ENCODE results near the gene VWF.
"Not testable (repeated sequence)": the region's sequence is repeated elsewhere in the genome, so short reads cannot be mapped to it uniquely, and the experiment has no call there.

VWF gene

DNA sequence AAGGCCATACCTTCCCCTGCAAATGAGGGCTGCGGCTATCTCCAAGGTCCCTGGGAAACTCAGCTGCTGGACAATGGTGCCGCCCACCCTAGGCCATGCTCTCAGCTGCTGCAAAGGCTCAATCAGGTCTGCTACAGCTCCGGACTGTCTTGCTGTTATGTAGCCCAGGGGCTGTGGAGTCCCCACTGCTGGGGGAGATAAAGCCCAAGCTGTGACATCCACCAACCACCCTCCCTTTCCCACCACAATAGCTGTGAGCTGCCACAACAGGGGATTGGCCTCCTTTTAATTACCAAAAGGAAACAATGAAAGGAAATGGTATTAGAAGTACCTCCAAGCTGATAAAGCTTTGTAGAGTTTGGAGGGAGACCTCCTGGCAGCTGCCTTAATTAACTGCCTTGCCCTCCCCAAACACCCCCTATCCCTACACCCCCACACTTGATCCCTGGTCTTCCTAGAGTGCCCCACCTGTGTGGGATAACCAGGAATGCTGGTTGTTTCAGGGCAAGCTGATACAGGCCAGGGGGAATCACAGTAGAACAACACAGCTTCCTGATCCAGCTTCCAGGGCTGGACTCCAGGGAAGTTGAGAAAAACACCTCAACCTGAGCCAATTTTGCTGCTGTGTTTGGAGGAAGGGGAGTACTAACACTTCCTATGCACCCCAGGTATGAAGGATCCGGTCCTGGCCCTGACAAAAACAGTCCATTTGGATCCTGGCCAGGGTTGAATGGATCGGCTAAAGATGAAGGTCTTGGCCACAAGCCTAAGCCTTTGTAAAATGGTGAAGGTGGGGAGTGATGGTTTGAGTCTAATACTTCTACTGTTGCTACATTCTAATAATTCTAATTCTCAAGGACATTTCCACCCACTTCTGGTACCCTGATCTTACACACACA is at the start of gene VWF:
VWF (minus strand) TSS at position 260 of the 899 bp plus-strand sequence. CDS start 1,474 bp downstream, outside the sequence.
- DNase-seq, result no peak

DNA sequence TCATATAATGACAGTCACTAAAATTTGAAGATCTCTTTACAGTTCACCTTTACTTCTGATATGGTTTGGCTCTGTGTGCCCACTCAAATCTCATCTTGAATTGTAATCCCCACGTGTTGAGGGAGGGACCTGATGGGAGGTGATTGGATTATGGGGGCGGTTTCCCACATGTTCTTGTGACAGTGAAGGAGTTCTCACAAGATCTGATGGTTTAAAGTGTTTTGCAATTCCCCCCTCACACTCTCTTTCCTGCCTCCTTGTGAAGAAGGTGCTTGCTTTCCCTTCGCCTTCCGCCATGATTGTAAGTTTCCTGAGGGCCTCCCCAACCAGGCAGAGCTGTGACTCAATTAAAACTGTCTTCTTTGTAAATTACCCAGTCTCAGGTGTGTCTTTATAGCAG is 48.4 kb upstream of the VWF start:
- DNase-seq, result no peak

DNA sequence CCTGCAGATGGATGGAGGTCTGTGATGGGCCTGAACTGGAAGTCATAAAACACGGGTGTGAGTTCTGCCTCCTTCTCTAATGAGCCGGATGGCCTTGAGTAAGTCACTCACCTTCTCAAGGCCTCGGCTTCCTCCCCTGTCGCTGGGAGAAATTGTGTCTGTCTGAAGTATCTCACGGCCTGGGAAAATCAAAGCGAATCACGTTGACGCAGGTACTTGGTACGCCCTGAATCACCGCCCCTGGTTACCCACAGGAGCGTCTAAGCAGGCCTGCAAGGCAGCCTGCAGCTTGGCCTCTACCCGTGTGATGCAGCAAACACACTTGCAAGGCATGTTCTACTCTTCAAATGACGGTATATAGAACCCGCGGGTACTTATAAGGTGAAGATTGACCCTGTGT is 47.6 kb upstream of the VWF start:
- no peak for DNase-seq

DNA sequence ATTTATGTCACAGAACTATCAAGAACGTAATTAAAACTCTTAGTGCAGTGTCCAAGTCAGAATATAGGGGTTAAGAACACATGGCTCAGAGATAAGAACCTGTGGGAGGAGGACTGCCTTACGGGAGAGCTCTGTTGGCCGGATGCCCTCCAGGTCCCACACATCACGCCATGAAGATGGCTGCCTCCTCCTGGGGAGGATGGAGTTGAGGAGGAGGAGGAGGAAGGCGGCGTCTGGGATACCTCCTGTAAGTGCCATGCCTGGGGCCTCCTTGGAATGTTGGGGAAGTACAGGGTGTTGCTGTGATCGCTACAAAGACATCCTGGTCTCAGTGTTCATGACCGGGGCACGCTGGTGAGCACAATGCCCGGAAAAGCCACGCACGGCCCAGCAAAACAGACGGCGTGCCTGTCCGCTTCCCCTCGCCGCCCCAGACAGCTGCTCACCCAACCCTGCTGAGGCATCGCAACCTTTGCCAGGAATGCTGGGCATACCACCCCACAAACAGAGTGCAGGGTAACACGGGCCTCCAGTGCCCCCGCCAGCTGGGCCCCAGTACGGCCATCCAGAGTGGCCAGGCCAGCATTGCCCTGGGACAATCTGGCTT is 47.0 kb upstream of the VWF start:
- DNase-seq, result peak; percentile 55

DNA sequence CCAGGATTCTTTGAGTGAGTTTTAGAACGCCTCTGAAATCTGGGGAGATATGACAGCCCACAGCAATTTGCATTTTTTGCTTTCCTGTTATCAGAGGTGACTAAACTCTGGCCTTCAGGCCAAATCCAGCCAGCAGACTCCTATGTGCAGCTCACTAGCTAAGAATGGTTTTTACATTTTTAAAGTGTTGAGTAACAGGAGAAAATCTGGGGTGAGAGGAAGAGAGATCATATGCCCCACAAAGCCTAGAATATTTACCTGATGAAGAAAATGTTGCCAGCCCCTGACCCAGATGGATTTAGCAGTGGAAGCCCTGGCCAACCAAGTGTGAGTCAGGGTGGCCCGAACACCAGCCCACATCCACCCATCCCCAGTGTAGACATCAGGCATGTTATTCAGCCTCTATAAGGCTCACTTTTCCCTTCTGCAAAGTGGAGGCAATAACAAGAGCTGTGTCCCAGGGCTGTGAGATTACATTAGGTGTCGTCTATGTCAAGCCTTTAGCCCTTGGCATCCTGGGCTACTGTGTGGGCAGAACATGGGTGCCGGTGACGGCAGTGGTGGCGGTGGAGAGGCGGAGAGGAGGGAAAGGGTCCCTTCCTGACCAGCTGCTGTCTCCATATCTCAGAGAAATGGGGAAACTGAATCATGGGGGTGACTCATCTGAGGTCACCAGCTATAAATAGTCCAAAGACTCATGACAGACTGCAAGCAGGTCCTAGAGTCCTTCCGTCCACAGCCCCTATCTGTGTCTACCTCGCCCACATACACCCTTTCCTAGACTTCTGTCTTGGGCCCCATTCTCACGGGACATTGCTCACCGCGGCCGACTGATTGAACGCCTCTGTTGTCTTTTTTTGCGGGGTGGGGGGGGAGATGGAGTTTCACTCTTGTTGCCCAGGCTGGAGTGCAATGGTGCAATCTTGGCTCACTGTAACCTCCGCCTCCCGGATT is 43.1 kb upstream of the VWF start:
- peak; percentile 67 for DNase-seq

GRCh38 chr12:6166808-6167207 is 42.3 kb upstream of the VWF start:
- DNase-seq, result no peak

DNA sequence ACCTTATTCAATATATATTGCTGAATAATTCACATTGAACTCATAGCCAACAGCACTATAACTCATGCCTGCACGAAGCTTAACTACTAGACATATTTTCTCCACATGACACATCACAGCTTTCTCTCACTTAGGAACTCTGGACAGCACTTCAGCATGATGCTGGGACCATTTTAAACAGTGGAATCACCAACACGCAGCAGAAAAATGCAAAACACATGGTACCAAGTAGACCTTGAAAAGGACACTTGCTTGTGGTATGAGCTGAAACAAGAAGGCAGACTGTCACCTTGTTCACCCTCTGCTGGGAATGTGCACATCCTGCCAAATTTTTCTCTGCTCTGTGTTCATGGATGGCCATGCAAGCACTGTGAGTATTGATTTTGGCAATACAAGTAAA is 40.9 kb upstream of the VWF start:
- no peak for DNase-seq

- DNase-seq, result no peak
Measured at GRCh38 chr12:6163416-6164060, 39.1 kb upstream of the VWF start.

DNA sequence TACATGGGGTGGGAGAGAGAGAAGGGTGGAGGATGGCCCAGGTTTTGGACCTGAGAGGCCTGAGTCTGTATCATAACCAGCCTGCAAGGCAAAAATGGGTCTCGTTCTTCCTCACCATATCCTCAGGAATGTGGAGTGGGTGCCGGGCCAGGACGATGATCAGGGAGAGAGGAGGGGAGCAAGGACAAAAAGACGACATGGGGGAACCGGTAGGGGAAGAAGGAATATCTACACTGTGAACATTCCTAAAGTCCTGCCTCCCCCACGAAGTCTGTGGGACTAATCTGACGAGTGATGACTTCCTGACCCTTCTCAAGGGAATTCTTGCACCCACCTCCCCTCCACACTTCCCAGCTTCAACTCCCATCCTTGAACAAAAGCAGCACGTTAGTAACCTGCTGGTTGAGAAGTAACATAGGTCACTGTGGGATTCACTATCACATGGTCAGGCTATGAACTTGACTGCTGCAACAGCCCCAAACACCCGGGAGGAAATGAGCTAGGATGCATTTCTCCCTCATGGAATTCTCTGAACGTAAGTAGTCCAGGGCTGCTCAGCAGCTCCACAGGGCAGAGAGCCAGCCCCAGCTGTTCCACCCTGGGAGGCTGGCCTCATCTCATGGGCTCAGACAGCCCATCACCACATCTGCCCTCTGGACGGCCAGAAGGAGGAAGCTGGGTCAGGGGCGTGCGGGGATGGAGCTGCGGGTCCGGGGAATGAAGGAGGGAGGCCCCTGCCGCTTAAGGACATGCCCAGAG is 36.8 kb upstream of the VWF start:
- peak; percentile 40 for DNase-seq

DNA sequence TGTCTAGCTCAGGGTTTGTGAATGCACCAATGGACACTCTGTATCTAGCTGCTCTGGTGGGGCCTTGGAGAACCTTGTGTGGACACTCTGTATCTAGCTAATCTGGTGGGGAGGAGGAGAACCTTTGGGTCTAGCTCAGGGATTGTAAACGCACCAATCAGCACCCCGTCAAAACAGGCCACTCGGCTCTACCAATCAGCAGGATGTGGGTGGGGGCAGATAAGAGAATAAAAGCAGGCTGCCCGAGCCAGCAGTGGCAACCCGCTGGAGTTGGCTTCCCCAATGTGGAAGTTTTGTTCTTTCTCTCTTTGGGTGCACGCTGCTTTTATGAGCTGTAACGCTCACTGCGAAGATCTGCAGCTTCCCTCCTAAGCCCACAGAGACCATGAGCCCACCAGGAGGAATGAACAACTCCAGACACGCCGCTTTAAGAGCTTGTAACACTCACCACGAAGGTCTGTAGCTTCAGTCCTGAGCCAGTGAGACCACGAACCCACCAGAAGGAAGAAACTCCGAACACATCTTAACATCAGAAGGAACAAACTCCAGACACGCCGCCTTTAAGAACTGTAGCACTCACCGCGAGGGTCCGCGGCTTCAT is 35.7 kb upstream of the VWF start:
- DNase-seq, result not testable (repeated sequence)

GRCh38 chr12:6159166-6160011 is 34.9 kb upstream of the VWF start:
- not testable (repeated sequence) for DNase-seq

DNA sequence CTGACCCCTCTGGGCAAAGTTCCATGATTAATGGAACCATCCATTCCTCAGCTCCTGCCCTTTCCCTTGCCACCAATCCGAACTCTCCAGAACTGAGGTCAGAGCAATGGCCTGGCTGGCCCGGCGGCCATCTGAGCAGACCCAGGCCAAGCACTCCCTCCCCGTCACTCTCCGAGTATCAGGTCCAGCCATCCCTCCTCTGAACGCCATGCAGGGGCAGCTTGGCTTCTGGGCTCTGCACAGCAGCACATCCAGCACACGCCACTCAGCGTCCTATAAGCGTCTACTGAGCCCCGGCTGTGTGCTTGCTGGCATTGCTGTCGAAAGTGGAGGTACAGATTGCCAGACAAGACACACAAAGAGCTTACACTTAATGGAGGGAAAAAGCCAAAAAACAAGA is 34.3 kb upstream of the VWF start:
- DNase-seq, result no peak

DNA sequence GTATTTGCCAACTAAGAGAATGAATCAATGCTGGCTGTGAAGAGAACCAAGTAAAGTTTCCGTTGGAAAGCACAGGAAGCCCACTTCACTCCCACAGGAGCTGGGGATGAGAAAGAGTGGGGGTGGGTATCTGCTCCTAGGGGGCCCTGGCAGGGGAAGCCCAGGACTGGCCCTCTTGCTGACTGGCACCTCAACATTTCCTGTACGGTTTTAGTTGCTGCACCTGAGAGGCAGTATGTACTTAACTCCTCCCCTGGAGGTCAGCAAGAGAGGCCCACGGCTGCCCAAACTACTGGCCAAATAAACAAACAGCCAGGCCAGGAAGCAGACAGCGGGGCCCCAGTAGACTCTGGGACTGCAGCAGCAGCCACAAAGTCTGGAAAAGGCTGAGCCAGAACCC is 33.8 kb upstream of the VWF start:
- no peak for DNase-seq

GRCh38 chr12:6157482-6157881 is 33.0 kb upstream of the VWF start:
- no peak for DNase-seq

DNA sequence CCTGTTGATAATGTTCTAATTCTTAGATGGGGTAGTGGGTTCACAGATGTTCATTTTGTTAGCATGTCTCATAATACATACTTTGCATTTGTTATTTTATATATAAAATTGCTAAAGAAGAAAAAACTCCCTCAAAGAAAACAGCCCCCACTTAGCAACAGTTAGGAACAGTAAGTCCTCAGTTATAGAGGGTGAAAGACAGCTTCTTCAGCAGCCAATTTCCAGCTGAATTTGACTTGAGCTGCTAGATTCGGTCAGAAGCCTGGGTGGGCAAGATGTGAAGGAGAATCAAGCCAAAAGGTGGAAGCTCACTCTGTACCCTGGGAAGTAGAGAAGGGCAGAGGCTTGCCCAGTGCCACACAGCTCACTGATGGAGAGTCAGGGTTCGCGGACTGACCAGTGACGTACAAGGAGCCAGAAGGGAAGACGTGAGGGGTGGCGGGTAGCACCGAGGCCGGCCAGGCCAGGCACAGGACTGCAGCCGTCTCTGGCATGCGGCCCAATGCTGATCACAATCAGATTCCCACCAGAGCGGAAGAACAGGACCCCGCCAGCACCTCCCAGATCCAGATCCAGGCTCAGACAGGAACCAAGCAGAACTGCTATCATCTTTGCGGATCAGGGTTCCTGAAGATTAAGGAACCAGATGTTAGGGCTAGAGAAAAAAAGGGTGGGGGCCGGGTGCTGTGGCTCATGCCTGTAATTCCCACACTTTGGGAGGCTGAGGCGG is 30.4 kb upstream of the VWF start:
- DNase-seq, result no peak

GRCh38 chr12:6148722-6149121 is 24.3 kb upstream of the VWF start:
- not testable (repeated sequence) for DNase-seq

- DNase-seq, result no peak
Measured at GRCh38 chr12:6148061-6148460, 23.6 kb upstream of the VWF start.

- no peak for DNase-seq
Measured at GRCh38 chr12:6146951-6147350, 22.5 kb upstream of the VWF start.

- DNase-seq, result no peak
Measured at GRCh38 chr12:6146509-6146908, 22.0 kb upstream of the VWF start.

- DNase-seq, result no peak
Measured at GRCh38 chr12:6145564-6145963, 21.1 kb upstream of the VWF start.
